ENCODE data around the gene LBR.

Gene LBR

GRCh38 chr1:225380691-225381090 lies 47.1 kb downstream of the LBR start:
- no peak overlapping the region for H3K27ac ChIP-seq (ENCODE audit: low read depth, low read length)
- no peaks in the 10 kb centered on the region for H3K4me1 ChIP-seq (ENCODE audit: control insufficient read depth in 5 of 5, insufficient read depth in 5 of 5, low read length in 5 of 5)
- H3K36me3 ChIP-seq (ENCODE audit: control insufficient read depth in 5 of 5, insufficient read depth in 5 of 5, low read length in 5 of 5) = no peaks in the 10 kb centered on the region
- H3K4me3 ChIP-seq (ENCODE audit: low read depth in 1 of 5, low read length in 5 of 5) = no peak overlapping the region
- no peaks in the 10 kb centered on the region for H3K9me3 ChIP-seq (ENCODE audit: control insufficient read depth in 5 of 5, low read length in 5 of 5)
- H3K27me3 ChIP-seq (ENCODE audit: control insufficient read depth in 5 of 5, insufficient read depth in 4 of 5, low read length in 5 of 5) = no peaks in the 10 kb centered on the region
- H3K9ac ChIP-seq (ENCODE audit: low read length in 5 of 5) = no peak overlapping the region

DNA sequence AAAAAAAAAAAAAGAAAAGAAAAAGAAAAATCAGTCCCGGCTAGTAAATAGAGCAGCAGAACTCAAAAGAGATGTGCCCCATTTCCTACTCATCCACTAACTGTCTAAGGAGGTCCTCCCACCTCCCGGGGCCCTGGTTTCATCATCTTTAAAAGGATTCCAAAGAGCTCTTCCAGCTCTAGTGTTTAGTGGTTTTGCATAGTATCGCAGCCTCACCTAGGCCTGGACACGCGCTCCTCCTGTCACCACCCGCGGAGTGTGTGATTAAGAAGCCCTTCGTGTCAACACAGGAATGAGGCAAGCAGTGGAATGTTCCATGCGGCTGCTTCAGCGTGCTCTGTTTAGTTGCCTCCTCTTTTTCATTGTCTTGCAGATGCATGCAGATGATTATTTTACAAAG lies 49.0 kb downstream of the LBR start:
- H3K27me3 ChIP-seq (ENCODE audit: control insufficient read depth in 5 of 5, insufficient read depth in 4 of 5, low read length in 5 of 5) = no peaks in the 10 kb centered on the region
- H3K36me3 ChIP-seq (ENCODE audit: control insufficient read depth in 5 of 5, insufficient read depth in 5 of 5, low read length in 5 of 5) = no peaks in the 10 kb centered on the region
- H3K9ac ChIP-seq (ENCODE audit: low read length in 5 of 5) = no peak overlapping the region
- no peak overlapping the region for H3K4me3 ChIP-seq (ENCODE audit: low read depth in 1 of 5, low read length in 5 of 5)
- H3K4me1 ChIP-seq (ENCODE audit: control insufficient read depth in 5 of 5, insufficient read depth in 5 of 5, low read length in 5 of 5) = no peaks in the 10 kb centered on the region
- no peaks in the 10 kb centered on the region for H3K9me3 ChIP-seq (ENCODE audit: control insufficient read depth in 5 of 5, low read length in 5 of 5)
- H3K27ac ChIP-seq (ENCODE audit: low read depth, low read length) = no peak overlapping the region

GRCh38 chr1:225374996-225375395 lies 52.8 kb downstream of the LBR start:
- H3K4me1 ChIP-seq (ENCODE audit: control insufficient read depth in 5 of 5, insufficient read depth in 5 of 5, low read length in 5 of 5) = no peaks in the 10 kb centered on the region
- no peaks in the 10 kb centered on the region for H3K27me3 ChIP-seq (ENCODE audit: control insufficient read depth in 5 of 5, insufficient read depth in 4 of 5, low read length in 5 of 5)
- H3K36me3 ChIP-seq (ENCODE audit: control insufficient read depth in 5 of 5, insufficient read depth in 5 of 5, low read length in 5 of 5) = no peaks in the 10 kb centered on the region
- no peak overlapping the region for H3K9ac ChIP-seq (ENCODE audit: low read length in 5 of 5)
- no peaks in the 10 kb centered on the region for H3K9me3 ChIP-seq (ENCODE audit: control insufficient read depth in 5 of 5, low read length in 5 of 5)
- no peak overlapping the region for H3K27ac ChIP-seq (ENCODE audit: low read depth, low read length)
- H3K4me3 ChIP-seq (ENCODE audit: low read depth in 1 of 5, low read length in 5 of 5) = no peak overlapping the region

DNA sequence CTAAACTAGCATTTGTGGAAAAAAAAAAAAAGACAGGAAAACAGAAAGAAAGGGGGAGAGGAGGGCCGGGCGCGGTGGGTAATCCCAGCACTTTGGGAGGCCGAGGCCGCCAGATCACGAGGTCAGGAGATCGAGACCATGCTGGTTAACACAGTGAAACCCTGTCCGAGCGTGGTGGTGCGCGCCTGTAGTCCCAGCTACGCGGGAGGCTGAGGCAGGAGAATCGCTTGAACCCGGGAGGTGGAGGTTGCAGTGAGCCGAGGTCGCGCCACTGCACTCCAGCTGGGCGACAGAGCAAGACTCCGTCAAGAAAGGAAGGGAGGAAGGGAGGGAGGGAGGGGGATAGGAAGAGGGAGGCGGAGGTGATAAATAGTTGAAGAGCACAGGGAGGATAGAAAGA lies 54.7 kb downstream of the LBR start:
- H3K9me3 ChIP-seq (ENCODE audit: control insufficient read depth in 5 of 5, low read length in 5 of 5) = no peaks in the 10 kb centered on the region
- no peaks in the 10 kb centered on the region for H3K27me3 ChIP-seq (ENCODE audit: control insufficient read depth in 5 of 5, insufficient read depth in 4 of 5, low read length in 5 of 5)
- no peak overlapping the region for H3K9ac ChIP-seq (ENCODE audit: low read length in 5 of 5)
- H3K36me3 ChIP-seq (ENCODE audit: control insufficient read depth in 5 of 5, insufficient read depth in 5 of 5, low read length in 5 of 5) = no peaks in the 10 kb centered on the region
- no peaks in the 10 kb centered on the region for H3K4me1 ChIP-seq (ENCODE audit: control insufficient read depth in 5 of 5, insufficient read depth in 5 of 5, low read length in 5 of 5)
- no peak overlapping the region for H3K27ac ChIP-seq (ENCODE audit: low read depth, low read length)
- H3K4me3 ChIP-seq (ENCODE audit: low read depth in 1 of 5, low read length in 5 of 5) = no peak overlapping the region

GRCh38 chr1:225371366-225372010 lies 56.4 kb downstream of the LBR start:
- no peaks in the 10 kb centered on the region for H3K36me3 ChIP-seq (ENCODE audit: control insufficient read depth in 5 of 5, insufficient read depth in 5 of 5, low read length in 5 of 5)
- H3K9me3 ChIP-seq (ENCODE audit: control insufficient read depth in 5 of 5, low read length in 5 of 5) = no peaks in the 10 kb centered on the region
- no peak overlapping the region for H3K4me3 ChIP-seq (ENCODE audit: low read depth in 1 of 5, low read length in 5 of 5)
- no peaks in the 10 kb centered on the region for H3K4me1 ChIP-seq (ENCODE audit: control insufficient read depth in 5 of 5, insufficient read depth in 5 of 5, low read length in 5 of 5)
- H3K27ac ChIP-seq (ENCODE audit: low read depth, low read length) = no peak overlapping the region
- no peak overlapping the region for H3K9ac ChIP-seq (ENCODE audit: low read length in 5 of 5)
- H3K27me3 ChIP-seq (ENCODE audit: control insufficient read depth in 5 of 5, insufficient read depth in 4 of 5, low read length in 5 of 5) = no peaks in the 10 kb centered on the region

DNA sequence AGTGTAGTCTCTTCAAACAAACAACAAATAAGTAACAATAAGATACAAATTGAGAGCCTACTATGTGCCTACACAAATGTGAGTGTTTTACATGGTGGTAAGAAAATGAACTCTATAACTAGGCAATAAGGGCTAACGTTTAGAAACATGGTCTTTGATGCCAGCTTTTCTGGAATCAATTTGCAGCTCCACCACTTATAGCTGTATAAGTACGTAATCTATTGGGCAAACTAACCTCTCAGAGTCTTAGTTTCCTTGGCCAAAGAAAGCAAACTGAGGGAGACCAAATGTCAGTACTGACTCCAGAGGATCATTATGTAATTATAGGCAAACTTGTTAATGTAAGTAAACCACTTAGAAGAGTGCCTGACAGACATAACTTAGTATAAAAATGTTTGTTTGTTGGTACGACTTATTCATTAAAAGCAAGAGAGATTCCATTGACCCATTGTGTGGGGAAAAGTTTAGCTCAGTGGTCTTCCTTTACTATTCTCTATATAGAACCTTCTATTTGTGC lies 59.7 kb downstream of the LBR start:
- Histone ChIP-seq H3K4me3 (ENCODE audit: low read depth in 1 of 5, low read length in 5 of 5) (no peak overlapping the region), H3K9ac (ENCODE audit: low read length in 5 of 5) (no peak overlapping the region), H3K27ac (ENCODE audit: low read depth, low read length) (no peak overlapping the region), H3K36me3 (ENCODE audit: control insufficient read depth in 5 of 5, insufficient read depth in 5 of 5, low read length in 5 of 5) (no peaks in the 10 kb centered on the region), H3K27me3 (ENCODE audit: control insufficient read depth in 5 of 5, insufficient read depth in 4 of 5, low read length in 5 of 5) (no peaks in the 10 kb centered on the region), H3K4me1 (ENCODE audit: control insufficient read depth in 5 of 5, insufficient read depth in 5 of 5, low read length in 5 of 5) (no peaks in the 10 kb centered on the region), H3K9me3 (ENCODE audit: control insufficient read depth in 5 of 5, low read length in 5 of 5) (no peaks in the 10 kb centered on the region)

GRCh38 chr1:225366552-225366951 lies 61.3 kb downstream of the LBR start:
- Histone ChIP-seq H3K9ac (ENCODE audit: low read length in 5 of 5) (no peak overlapping the region), H3K9me3 (ENCODE audit: control insufficient read depth in 5 of 5, low read length in 5 of 5) (no peaks in the 10 kb centered on the region), H3K4me3 (ENCODE audit: low read depth in 1 of 5, low read length in 5 of 5) (no peak overlapping the region), H3K36me3 (ENCODE audit: control insufficient read depth in 5 of 5, insufficient read depth in 5 of 5, low read length in 5 of 5) (no peaks in the 10 kb centered on the region), H3K27me3 (ENCODE audit: control insufficient read depth in 5 of 5, insufficient read depth in 4 of 5, low read length in 5 of 5) (no peaks in the 10 kb centered on the region), H3K27ac (ENCODE audit: low read depth, low read length) (no peak overlapping the region), H3K4me1 (ENCODE audit: control insufficient read depth in 5 of 5, insufficient read depth in 5 of 5, low read length in 5 of 5) (no peaks in the 10 kb centered on the region)

DNA sequence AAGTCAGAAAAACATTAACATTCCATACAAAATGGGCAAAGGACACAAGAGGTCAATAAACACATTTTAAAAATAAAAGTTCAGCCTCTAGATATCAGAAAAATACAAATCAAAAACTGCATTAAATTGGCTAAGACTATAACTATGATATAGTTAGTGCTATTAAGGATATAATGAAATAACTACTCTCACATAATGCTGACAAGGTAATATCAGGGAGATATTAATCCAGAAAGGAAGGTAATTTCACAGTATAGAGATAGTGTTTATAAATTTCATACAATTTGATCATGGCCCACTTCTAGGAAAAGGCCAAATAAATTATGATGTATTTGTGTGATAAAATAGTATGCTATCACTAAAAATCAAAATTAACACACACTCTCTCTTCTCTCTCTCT lies 61.8 kb downstream of the LBR start:
- Histone ChIP-seq H3K9ac (ENCODE audit: low read length in 5 of 5) (no peak overlapping the region), H3K27ac (ENCODE audit: low read depth, low read length) (no peak overlapping the region), H3K4me3 (ENCODE audit: low read depth in 1 of 5, low read length in 5 of 5) (no peak overlapping the region), H3K9me3 (ENCODE audit: control insufficient read depth in 5 of 5, low read length in 5 of 5) (no peaks in the 10 kb centered on the region), H3K36me3 (ENCODE audit: control insufficient read depth in 5 of 5, insufficient read depth in 5 of 5, low read length in 5 of 5) (no peaks in the 10 kb centered on the region), H3K27me3 (ENCODE audit: control insufficient read depth in 5 of 5, insufficient read depth in 4 of 5, low read length in 5 of 5) (no peaks in the 10 kb centered on the region), H3K4me1 (ENCODE audit: control insufficient read depth in 5 of 5, insufficient read depth in 5 of 5, low read length in 5 of 5) (no peaks in the 10 kb centered on the region)

GRCh38 chr1:225364439-225364838 lies 63.4 kb downstream of the LBR start:
- no peaks in the 10 kb centered on the region for H3K27me3 ChIP-seq (ENCODE audit: control insufficient read depth in 5 of 5, insufficient read depth in 4 of 5, low read length in 5 of 5)
- H3K36me3 ChIP-seq (ENCODE audit: control insufficient read depth in 5 of 5, insufficient read depth in 5 of 5, low read length in 5 of 5) = no peaks in the 10 kb centered on the region
- no peak overlapping the region for H3K9ac ChIP-seq (ENCODE audit: low read length in 5 of 5)
- H3K27ac ChIP-seq (ENCODE audit: low read depth, low read length) = no peak overlapping the region
- H3K9me3 ChIP-seq (ENCODE audit: control insufficient read depth in 5 of 5, low read length in 5 of 5) = no peaks in the 10 kb centered on the region
- H3K4me3 ChIP-seq (ENCODE audit: low read depth in 1 of 5, low read length in 5 of 5) = no peak overlapping the region
- no peaks in the 10 kb centered on the region for H3K4me1 ChIP-seq (ENCODE audit: control insufficient read depth in 5 of 5, insufficient read depth in 5 of 5, low read length in 5 of 5)

GRCh38 chr1:225362805-225363204 lies 65.0 kb downstream of the LBR start:
- Histone ChIP-seq H3K4me3 (ENCODE audit: low read depth in 1 of 5, low read length in 5 of 5) (no peak overlapping the region), H3K27me3 (ENCODE audit: control insufficient read depth in 5 of 5, insufficient read depth in 4 of 5, low read length in 5 of 5) (no peaks in the 10 kb centered on the region), H3K36me3 (ENCODE audit: control insufficient read depth in 5 of 5, insufficient read depth in 5 of 5, low read length in 5 of 5) (no peaks in the 10 kb centered on the region), H3K9me3 (ENCODE audit: control insufficient read depth in 5 of 5, low read length in 5 of 5) (no peaks in the 10 kb centered on the region), H3K4me1 (ENCODE audit: control insufficient read depth in 5 of 5, insufficient read depth in 5 of 5, low read length in 5 of 5) (no peaks in the 10 kb centered on the region), H3K27ac (ENCODE audit: low read depth, low read length) (no peak overlapping the region), H3K9ac (ENCODE audit: low read length in 5 of 5) (no peak overlapping the region)
